ENCODE data around the gene FANCC.

Gene FANCC

GRCh38 chr9:95102001-95102433 lies 215.5 kb downstream of the FANCC start:
- ATAC-seq (ENCODE audit: insufficient read depth, low read depth) (no peak), DNase-seq (no peak)
- Histone ChIP-seq H4K20me1 (ENCODE audit: insufficient read depth, low read length) (no peaks in the 10 kb centered on the region), H3K4me3 (ENCODE audit: low read depth in 1 of 2, low read length in 2 of 2) (no peak overlapping the region), H3K9ac (ENCODE audit: low read depth, low read length) (no peak overlapping the region), H3K4me1 (ENCODE audit: insufficient read depth, low read length) (no peaks in the 10 kb centered on the region), H3K36me3 (ENCODE audit: insufficient read depth, low read length) (0 out of 2 replicates have a peak, but pooled peaks cover 3% of the 10 kb centered on the region), H3K79me2 (ENCODE audit: insufficient read depth, low read length) (no peaks in the 10 kb centered on the region), H3K27ac (ENCODE audit: low read length) (no peak overlapping the region), H3K9me3 (ENCODE audit: insufficient read depth, low read length, severe bottlenecking) (no peaks in the 10 kb centered on the region), H3K27me3 (ENCODE audit: insufficient read depth, low read length, poor library complexity) (no peaks in the 10 kb centered on the region), H3K4me2 (ENCODE audit: insufficient read depth, low read length) (no peak overlapping the region), H2AFZ (ENCODE audit: low read depth, low read length) (no peak overlapping the region)
- TF ChIP-seq, protein P1, sequence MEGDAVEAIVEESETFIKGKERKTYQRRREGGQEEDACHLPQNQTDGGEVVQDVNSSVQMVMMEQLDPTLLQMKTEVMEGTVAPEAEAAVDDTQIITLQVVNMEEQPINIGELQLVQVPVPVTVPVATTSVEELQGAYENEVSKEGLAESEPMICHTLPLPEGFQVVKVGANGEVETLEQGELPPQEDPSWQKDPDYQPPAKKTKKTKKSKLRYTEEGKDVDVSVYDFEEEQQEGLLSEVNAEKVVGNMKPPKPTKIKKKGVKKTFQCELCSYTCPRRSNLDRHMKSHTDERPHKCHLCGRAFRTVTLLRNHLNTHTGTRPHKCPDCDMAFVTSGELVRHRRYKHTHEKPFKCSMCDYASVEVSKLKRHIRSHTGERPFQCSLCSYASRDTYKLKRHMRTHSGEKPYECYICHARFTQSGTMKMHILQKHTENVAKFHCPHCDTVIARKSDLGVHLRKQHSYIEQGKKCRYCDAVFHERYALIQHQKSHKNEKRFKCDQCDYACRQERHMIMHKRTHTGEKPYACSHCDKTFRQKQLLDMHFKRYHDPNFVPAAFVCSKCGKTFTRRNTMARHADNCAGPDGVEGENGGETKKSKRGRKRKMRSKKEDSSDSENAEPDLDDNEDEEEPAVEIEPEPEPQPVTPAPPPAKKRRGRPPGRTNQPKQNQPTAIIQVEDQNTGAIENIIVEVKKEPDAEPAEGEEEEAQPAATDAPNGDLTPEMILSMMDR (IDR thresholded peaks at IDR 0.05; ENCODE audit: borderline replicate concordance, extremely low read depth, low read length, poor library complexity, severe bottlenecking), result no peak
- TF ChIP-seq EZH2 (IDR thresholded peaks at IDR 0.05; ENCODE audit: borderline replicate concordance, low read depth, low read length, severe bottlenecking), result no peak

DNA sequence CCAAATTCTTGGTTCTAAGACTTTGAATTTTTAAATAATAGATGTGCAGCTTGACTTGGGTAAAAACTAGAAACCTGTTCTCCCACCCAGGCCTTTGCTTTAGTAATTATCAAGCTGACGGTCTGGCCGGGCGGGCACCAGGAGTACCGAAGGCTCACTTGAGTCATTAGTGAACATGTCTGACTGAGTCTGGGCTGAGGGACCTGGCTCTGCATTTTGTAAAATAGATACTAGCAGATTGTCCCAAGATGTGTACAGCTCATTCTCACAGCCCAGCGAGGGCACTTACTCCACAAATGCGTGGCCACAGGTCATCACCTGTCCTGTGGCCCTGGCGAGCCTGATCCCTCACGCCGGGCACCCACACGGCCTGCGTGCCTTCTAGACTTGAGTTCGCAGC lies 216.2 kb downstream of the FANCC start:
- Histone ChIP-seq H3K9me3 (ENCODE audit: insufficient read depth, low read length, severe bottlenecking) (no peaks in the 10 kb centered on the region), H3K9ac (ENCODE audit: low read depth, low read length) (no peak overlapping the region), H3K4me1 (ENCODE audit: insufficient read depth, low read length) (no peaks in the 10 kb centered on the region), H4K20me1 (ENCODE audit: insufficient read depth, low read length) (no peaks in the 10 kb centered on the region), H3K79me2 (ENCODE audit: insufficient read depth, low read length) (no peaks in the 10 kb centered on the region), H3K27me3 (ENCODE audit: insufficient read depth, low read length, poor library complexity) (no peaks in the 10 kb centered on the region), H3K4me2 (ENCODE audit: insufficient read depth, low read length) (no peak overlapping the region), H2AFZ (ENCODE audit: low read depth, low read length) (no peak overlapping the region), H3K36me3 (ENCODE audit: insufficient read depth, low read length) (0 out of 2 replicates have a peak, but pooled peaks cover 3% of the 10 kb centered on the region), H3K4me3 (ENCODE audit: low read depth in 1 of 2, low read length in 2 of 2) (no peak overlapping the region), H3K27ac (ENCODE audit: low read length) (no peak overlapping the region)
- TF ChIP-seq, protein P1 (IDR thresholded peaks at IDR 0.05; ENCODE audit: borderline replicate concordance, extremely low read depth, low read length, poor library complexity, severe bottlenecking), result no peak
- TF ChIP-seq EZH2 (IDR thresholded peaks at IDR 0.05; ENCODE audit: borderline replicate concordance, low read depth, low read length, severe bottlenecking), result no peak
- ATAC-seq (ENCODE audit: insufficient read depth, low read depth) (no peak), DNase-seq (no peak)

DNA sequence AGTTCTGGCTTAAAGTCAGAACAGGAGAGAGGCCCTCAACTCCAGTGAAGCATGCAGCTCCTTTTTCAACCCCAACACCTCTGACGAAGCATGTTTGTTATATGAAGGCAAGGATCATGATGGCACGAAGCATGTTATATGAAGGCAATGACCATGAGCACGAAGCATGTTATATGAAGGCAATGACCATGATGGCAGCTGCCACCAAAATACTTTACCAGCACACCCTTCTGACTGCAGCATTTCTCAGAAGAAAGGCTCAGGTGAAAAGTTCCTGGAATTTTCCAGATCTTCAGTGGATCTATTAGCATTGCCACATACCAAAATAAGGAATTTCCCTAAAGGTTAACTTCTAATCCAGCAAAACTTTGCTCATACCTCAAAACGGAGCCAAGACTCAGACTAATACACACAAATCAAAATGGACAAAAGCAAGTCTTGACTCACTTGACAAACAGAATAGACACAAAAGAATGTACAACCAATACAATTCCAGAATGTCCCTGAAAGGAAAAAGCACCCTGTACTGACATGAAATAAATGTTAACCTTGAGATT lies 217.4 kb downstream of the FANCC start:
- Histone ChIP-seq H3K4me2 (ENCODE audit: insufficient read depth, low read length) (no peak overlapping the region), H3K4me1 (ENCODE audit: insufficient read depth, low read length) (no peaks in the 10 kb centered on the region)

More for the DNA sequence above, 217.4 kb downstream of the FANCC start:
- DNase-seq (no peak), ATAC-seq (ENCODE audit: insufficient read depth, low read depth) (no peak)
- Histone ChIP-seq H3K36me3 (ENCODE audit: insufficient read depth, low read length) (no peaks in the 10 kb centered on the region), H2AFZ (ENCODE audit: low read depth, low read length) (no peak overlapping the region), H3K27me3 (ENCODE audit: insufficient read depth, low read length, poor library complexity) (no peaks in the 10 kb centered on the region), H3K4me3 (ENCODE audit: low read depth in 1 of 2, low read length in 2 of 2) (no peak overlapping the region), H3K9me3 (ENCODE audit: insufficient read depth, low read length, severe bottlenecking) (no peaks in the 10 kb centered on the region), H3K79me2 (ENCODE audit: insufficient read depth, low read length) (no peaks in the 10 kb centered on the region), H4K20me1 (ENCODE audit: insufficient read depth, low read length) (no peaks in the 10 kb centered on the region), H3K9ac (ENCODE audit: low read depth, low read length) (no peak overlapping the region), H3K27ac (ENCODE audit: low read length) (no peak overlapping the region)
- TF ChIP-seq EZH2 (IDR thresholded peaks at IDR 0.05; ENCODE audit: borderline replicate concordance, low read depth, low read length, severe bottlenecking), result no peak
- TF ChIP-seq, protein P1 (IDR thresholded peaks at IDR 0.05; ENCODE audit: borderline replicate concordance, extremely low read depth, low read length, poor library complexity, severe bottlenecking), result no peak

Measured in DND-41 (cell line).